22Rv1 (cell line): ENCODE results near the gene UGT1A8.
"Not testable (repeated sequence)": the region's sequence is repeated elsewhere in the genome, so short reads cannot be mapped to it uniquely, and the experiment has no call there.

Experiments
- ZFX ChIP-seq: fragments of 450-650 bp; IDR thresholded peaks from 2 replicates; pipeline ENCODE4 v1.6.1; 2017; ENCODE audit warnings: antibody characterized with exemption, borderline replicate concordance
- TF ChIP-seq, protein P1 (sequence below): fragments of 450-650 bp; IDR thresholded peaks from 2 replicates; pipeline ENCODE4 v1.5.1; 2017; ENCODE audit warnings: mild to moderate bottlenecking

DNA sequence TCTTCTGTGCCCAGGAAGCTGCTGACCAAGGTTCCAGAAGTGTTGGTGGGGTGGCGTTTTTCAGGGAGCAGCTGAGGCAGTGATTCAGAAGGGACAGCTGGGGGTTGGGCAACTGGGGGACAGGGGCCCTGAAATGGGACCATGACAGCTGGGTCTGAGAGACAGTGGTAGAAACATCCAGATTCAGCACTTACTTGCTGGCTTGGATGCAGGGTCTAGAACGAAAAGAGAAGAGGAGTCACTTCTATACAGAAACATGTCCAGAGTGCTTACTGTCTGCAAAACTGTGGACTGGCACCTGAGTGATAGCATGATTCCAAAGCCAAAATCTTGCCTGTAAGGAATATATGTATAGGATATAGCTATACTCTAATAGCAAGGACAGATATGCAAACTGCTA lies 128.4 kb downstream of the UGT1A8 start:
- TF ChIP-seq, protein P1, sequence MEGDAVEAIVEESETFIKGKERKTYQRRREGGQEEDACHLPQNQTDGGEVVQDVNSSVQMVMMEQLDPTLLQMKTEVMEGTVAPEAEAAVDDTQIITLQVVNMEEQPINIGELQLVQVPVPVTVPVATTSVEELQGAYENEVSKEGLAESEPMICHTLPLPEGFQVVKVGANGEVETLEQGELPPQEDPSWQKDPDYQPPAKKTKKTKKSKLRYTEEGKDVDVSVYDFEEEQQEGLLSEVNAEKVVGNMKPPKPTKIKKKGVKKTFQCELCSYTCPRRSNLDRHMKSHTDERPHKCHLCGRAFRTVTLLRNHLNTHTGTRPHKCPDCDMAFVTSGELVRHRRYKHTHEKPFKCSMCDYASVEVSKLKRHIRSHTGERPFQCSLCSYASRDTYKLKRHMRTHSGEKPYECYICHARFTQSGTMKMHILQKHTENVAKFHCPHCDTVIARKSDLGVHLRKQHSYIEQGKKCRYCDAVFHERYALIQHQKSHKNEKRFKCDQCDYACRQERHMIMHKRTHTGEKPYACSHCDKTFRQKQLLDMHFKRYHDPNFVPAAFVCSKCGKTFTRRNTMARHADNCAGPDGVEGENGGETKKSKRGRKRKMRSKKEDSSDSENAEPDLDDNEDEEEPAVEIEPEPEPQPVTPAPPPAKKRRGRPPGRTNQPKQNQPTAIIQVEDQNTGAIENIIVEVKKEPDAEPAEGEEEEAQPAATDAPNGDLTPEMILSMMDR: not testable (repeated sequence)
- not testable (repeated sequence) for TF ChIP-seq ZFX
